Measurements from ENCODE around the gene UBE3B. TPM values are rescaled to one million over a fixed set of nuclear protein-coding genes. Genes with fewer than 3 reads are reported as not detected.
"Not testable (repeated sequence)": the region's sequence is repeated elsewhere in the genome, so short reads cannot be mapped to it uniquely, and the experiment has no call there.

The UBE3B gene
- total RNA-seq, 2 experiments from 2014 or later: 35.2 to 37.5 TPM

- DNase-seq: no peak
- ChIA-PET CTCF (interaction anchor here (1.1 to 1.3 kb wide), 2 partner anchors 10 to 39 kb away, joined by 3 to 5 read pairs; partner anchors contain the start of gene KCTD10), POLR2A (interaction anchor here (1.7 kb wide), 1 partner anchor 10 kb away, joined by 7 read pairs; the partner anchor contains the start of genes KCTD10 and UBE3B)
- H3K27ac Mint-ChIP-seq: no peak overlapping the region
- peaks cover 43% of the 10 kb centered on the region for H3K4me1 Mint-ChIP-seq
- H3K4me3 Mint-ChIP-seq: no peak overlapping the region
- no peaks in the 10 kb centered on the region for H3K27me3 Mint-ChIP-seq
- no peaks in the 10 kb centered on the region for H3K9me3 Mint-ChIP-seq
- H3K36me3 Mint-ChIP-seq (ENCODE audit: low read depth): peaks cover 24% of the 10 kb centered on the region
Observed at GRCh38 chr12:109466821-109467220, 10.6 kb upstream of the UBE3B start.

DNA sequence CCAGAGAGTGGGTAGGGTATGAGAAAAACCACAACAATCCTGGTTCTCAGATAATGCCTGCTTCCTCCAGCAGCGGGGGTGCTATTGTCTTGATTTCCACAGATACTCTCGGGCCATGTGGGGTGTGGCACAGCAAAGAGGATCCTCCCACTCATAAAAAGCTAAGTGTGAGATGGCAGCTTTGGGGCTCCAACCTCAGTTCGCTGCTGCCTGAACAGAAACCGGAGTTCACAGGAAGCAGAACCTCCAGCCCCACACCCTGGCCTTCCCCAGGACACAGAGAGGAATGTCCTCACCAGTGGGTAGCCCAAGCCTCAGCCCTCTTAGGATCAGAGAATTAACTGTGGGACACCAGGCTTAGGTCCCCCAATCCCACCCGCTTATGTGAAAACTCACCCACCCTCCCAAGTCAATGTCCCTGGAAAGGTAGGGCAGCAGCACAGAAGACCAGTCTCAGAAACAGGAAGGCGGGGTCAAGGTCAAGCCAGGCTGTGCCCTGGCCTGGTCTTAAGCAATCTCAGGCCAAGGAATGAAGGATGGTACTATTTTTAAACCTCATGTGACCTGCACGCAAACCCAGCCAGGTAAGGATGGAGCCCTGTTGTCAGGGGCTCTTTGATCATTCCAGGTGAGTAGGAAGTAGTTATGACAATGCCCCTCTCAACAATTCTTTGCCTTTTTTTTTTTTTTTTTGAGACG lies 9.3 kb upstream of the UBE3B start:
- CTCF ChIA-PET: interaction anchor here (1.3 kb wide), 1 partner anchor 40 kb away, joined by 5 read pairs; no protein-coding TSS in a partner anchor

DNA sequence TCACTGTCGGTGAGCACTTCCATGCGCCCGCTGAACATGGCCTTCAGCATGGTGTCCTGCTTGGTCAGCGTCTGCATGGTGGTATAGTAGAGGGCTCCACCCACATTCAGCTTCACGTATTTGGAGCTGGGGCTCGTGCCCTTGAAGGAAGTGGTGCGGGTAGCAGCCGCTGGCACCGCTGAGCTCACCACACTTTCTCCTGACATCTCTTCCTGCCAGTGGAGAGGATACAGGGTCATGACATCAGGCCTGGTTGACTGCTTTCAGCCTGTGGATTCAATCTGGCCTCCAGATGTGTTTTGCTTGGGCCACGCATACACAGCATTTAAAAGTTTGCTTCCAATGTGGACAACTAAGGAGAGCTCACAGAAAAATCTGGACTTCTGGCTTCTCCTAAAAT lies 7.9 kb upstream of the UBE3B start:
- Mint-ChIP-seq H3K27ac (no peak overlapping the region), H3K4me1 (peaks cover 22% of the 10 kb centered on the region), H3K36me3 (ENCODE audit: low read depth) (peaks cover 24% of the 10 kb centered on the region), H3K4me3 (no peak overlapping the region), H3K27me3 (no peaks in the 10 kb centered on the region), H3K9me3 (no peaks in the 10 kb centered on the region)
- CTCF ChIA-PET: interaction anchor here (0.9 to 1.2 kb wide), 2 partner anchors 41 to 376 kb away, joined by 3 read pairs; no protein-coding TSS in a partner anchor
- POLR2A ChIA-PET: interaction anchor here (1.4 to 1.6 kb wide), 2 partner anchors 8 to 13 kb away, joined by 3 to 7 read pairs; partner anchors contain the start of genes KCTD10 and UBE3B
- peak; percentile 20 for DNase-seq

More for the DNA sequence above, 9.3 kb upstream of the UBE3B start:
- POLR2A ChIA-PET: interaction anchor here (1.4 to 1.7 kb wide), 2 partner anchors 9 kb away, joined by 7 read pairs; partner anchors contain the start of genes KCTD10 and UBE3B
- peaks cover 32% of the 10 kb centered on the region for H3K4me1 Mint-ChIP-seq
- H3K27ac Mint-ChIP-seq: no peak overlapping the region
- no peak overlapping the region for H3K4me3 Mint-ChIP-seq
- no peaks in the 10 kb centered on the region for H3K9me3 Mint-ChIP-seq
- H3K27me3 Mint-ChIP-seq: no peaks in the 10 kb centered on the region
- no peak for DNase-seq
- H3K36me3 Mint-ChIP-seq (ENCODE audit: low read depth): peaks cover 24% of the 10 kb centered on the region

GRCh38 chr12:109473006-109473405 lies 4.4 kb upstream of the UBE3B start:
- DNase-seq: no peak
- Mint-ChIP-seq H3K27me3 (no peaks in the 10 kb centered on the region), H3K36me3 (ENCODE audit: low read depth) (peaks cover 18% of the 10 kb centered on the region), H3K4me1 (peaks cover 47% of the 10 kb centered on the region), H3K27ac (no peak overlapping the region), H3K9me3 (no peaks in the 10 kb centered on the region), H3K4me3 (no peak overlapping the region)
- ChIA-PET POLR2A (no interaction called here), CTCF (interaction anchor here (1.0 to 2.5 kb wide), 3 partner anchors 10 to 45 kb away, joined by 4 to 10 read pairs (median 5); no protein-coding TSS in a partner anchor)

GRCh38 chr12:109473526-109474270 lies 3.7 kb upstream of the UBE3B start:
- H3K9me3 Mint-ChIP-seq, H3K4me3 Mint-ChIP-seq, H3K27ac Mint-ChIP-seq, H3K27me3 Mint-ChIP-seq, DNase-seq, POLR2A ChIA-PET: not testable (repeated sequence)
- peaks cover 49% of the 10 kb centered on the region for H3K4me1 Mint-ChIP-seq
- peaks cover 14% of the 10 kb centered on the region for H3K36me3 Mint-ChIP-seq (ENCODE audit: low read depth)
- CTCF ChIA-PET: interaction anchor here (0.6 to 2.5 kb wide), 4 partner anchors 10 to 373 kb away, joined by 3 to 10 read pairs (median 4); no protein-coding TSS in a partner anchor

GRCh38 chr12:109475121-109475520 lies 2.3 kb upstream of the UBE3B start:
- peaks cover 50% of the 10 kb centered on the region for H3K4me1 Mint-ChIP-seq
- H3K9me3 Mint-ChIP-seq: no peaks in the 10 kb centered on the region
- ChIA-PET POLR2A (no interaction called here), CTCF (interaction anchor here (2.5 to 2.7 kb wide), 2 partner anchors 42 kb away, joined by 10 to 13 read pairs; no protein-coding TSS in a partner anchor)
- DNase-seq: no peak
- no peak overlapping the region for H3K4me3 Mint-ChIP-seq
- peaks cover 10% of the 10 kb centered on the region for H3K36me3 Mint-ChIP-seq (ENCODE audit: low read depth)
- H3K27ac Mint-ChIP-seq: no peak overlapping the region
- H3K27me3 Mint-ChIP-seq: no peaks in the 10 kb centered on the region

GRCh38 chr12:109475993-109476806 lies 1.2 kb upstream of the UBE3B start:
- ChIA-PET CTCF (interaction anchor here (0.7 to 2.7 kb wide), 4 partner anchors 9 to 82 kb away, joined by 3 to 13 read pairs (median 4); no protein-coding TSS in a partner anchor), POLR2A (interaction anchor here (1.0 to 2.7 kb wide), 6 partner anchors 9 to 98 kb away, joined by 5 to 12 read pairs (median 6); partner anchors contain the start of genes MMAB and MVK)
- H3K36me3 Mint-ChIP-seq (ENCODE audit: low read depth): peaks cover 4% of the 10 kb centered on the region
- peak; percentile 19 for DNase-seq
- H3K4me1 Mint-ChIP-seq: peaks cover 42% of the 10 kb centered on the region
- H3K27me3 Mint-ChIP-seq: no peaks in the 10 kb centered on the region
- H3K9me3 Mint-ChIP-seq: no peaks in the 10 kb centered on the region
- H3K4me3 Mint-ChIP-seq: peak overlapping the region; percentile 99
- peak overlapping the region; percentile 96 for H3K27ac Mint-ChIP-seq

DNA sequence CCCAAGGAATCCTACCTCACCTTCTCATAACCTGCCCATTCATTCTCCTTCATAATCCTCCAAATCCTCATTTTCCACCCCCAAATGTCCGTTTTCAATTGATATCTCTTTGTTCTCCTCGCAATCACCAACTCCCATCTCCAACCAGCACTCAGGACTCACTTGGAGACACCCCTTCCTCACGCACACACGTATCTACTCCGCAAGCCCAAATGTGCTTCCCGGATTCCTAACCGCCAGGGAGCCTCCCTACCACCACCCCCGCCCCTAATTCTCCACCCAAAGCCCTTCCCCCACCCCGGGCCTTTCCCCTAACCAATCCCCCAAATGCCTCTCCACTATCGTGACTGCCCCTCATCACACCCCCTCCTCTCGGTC lies 638 bp upstream of the UBE3B start:
- peaks cover 4% of the 10 kb centered on the region for H3K36me3 Mint-ChIP-seq (ENCODE audit: low read depth)

DNA sequence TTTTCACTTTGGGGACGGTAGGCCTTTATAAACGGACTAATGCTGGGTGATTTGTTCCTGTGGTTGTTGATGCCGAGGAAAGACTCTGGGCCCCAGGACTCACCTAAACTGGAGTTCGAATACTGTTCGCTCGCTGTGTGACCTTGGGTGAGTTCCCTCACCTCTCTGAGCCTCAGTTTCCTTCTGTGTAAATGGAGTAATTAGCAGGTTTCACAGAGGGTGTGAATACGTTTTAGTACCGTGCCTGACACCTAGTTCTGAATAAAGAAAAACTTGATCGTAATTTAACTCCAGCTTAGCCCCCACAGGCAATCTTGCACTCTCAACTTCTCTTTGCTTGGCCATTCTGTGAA lies 505 bp downstream of the UBE3B start:
- CTCF ChIA-PET: interaction anchor here (1.2 to 1.7 kb wide), 3 partner anchors 48 to 236 kb away, joined by 3 to 9 read pairs (median 7); partner anchors contain the start of gene FAM222A

More for the DNA sequence above, 638 bp upstream of the UBE3B start:
- H3K4me1 Mint-ChIP-seq: peaks cover 42% of the 10 kb centered on the region
- H3K27me3 Mint-ChIP-seq: no peaks in the 10 kb centered on the region
- ChIA-PET CTCF (interaction anchor here (0.7 to 2.7 kb wide), 7 partner anchors 10 to 237 kb away, joined by 3 to 13 read pairs (median 3); partner anchors contain the start of genes FAM222A and MVK), POLR2A (interaction anchor here (0.8 to 2.7 kb wide), 10 partner anchors 8 to 97 kb away, joined by 3 to 12 read pairs (median 6); partner anchors contain the start of genes MMAB and MVK)
- H3K4me3 Mint-ChIP-seq: peak overlapping the region; percentile 99
- no peaks in the 10 kb centered on the region for H3K9me3 Mint-ChIP-seq
- DNase-seq: no peak
- peak overlapping the region; percentile 96 for H3K27ac Mint-ChIP-seq

GRCh38 chr12:109479761-109480160 lies 2.3 kb downstream of the UBE3B start:
- Mint-ChIP-seq H3K27me3 (no peaks in the 10 kb centered on the region), H3K4me1 (peaks cover 38% of the 10 kb centered on the region), H3K36me3 (ENCODE audit: low read depth) (peaks cover 14% of the 10 kb centered on the region), H3K4me3 (no peak overlapping the region), H3K9me3 (no peaks in the 10 kb centered on the region), H3K27ac (no peak overlapping the region)
- DNase-seq: no peak
- ChIA-PET CTCF (no interaction called here), POLR2A (no interaction called here)

More for the DNA sequence above, 505 bp downstream of the UBE3B start:
- no peaks in the 10 kb centered on the region for H3K27me3 Mint-ChIP-seq
- POLR2A ChIA-PET: interaction anchor here (0.9 to 2.7 kb wide), 4 partner anchors 11 to 96 kb away, joined by 5 to 12 read pairs (median 7); partner anchors contain the start of genes MMAB and MVK
- peak overlapping the region; percentile 96 for H3K27ac Mint-ChIP-seq
- peaks cover 42% of the 10 kb centered on the region for H3K4me1 Mint-ChIP-seq
- peaks cover 4% of the 10 kb centered on the region for H3K36me3 Mint-ChIP-seq (ENCODE audit: low read depth)
- peak overlapping the region; percentile 99 for H3K4me3 Mint-ChIP-seq
- no peak for DNase-seq
- H3K9me3 Mint-ChIP-seq: no peaks in the 10 kb centered on the region

DNA sequence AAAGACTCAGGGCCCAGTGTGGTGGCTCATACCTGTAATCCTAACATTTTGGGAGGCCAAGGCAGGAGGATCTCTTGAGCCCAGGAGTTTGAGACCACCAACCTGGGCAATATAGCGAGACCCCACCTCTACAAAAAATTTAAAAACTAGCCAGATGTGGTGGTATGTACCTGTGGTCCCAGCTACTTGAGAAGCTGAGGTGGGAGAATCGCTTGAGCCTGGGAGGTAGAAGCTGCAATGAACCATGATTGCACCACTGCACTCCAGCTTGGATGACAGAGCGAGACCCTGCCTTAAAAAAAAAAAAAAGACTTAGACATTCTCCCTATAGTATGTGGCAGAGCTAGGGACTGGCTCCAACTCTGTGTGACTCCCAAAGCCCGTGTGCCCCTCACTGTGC lies 2.9 kb downstream of the UBE3B start:
- Mint-ChIP-seq H3K27ac (no peak overlapping the region), H3K9me3 (no peaks in the 10 kb centered on the region), H3K27me3 (no peaks in the 10 kb centered on the region), H3K4me3 (no peak overlapping the region), H3K36me3 (ENCODE audit: low read depth) (peaks cover 20% of the 10 kb centered on the region), H3K4me1 (peaks cover 35% of the 10 kb centered on the region)
- ChIA-PET CTCF (interaction anchor here (1.4 kb wide), 1 partner anchor 47 kb away, joined by 4 read pairs; no protein-coding TSS in a partner anchor), POLR2A (no interaction called here)
- DNase-seq: no peak

- peaks cover 20% of the 10 kb centered on the region for H3K4me1 Mint-ChIP-seq
- H3K36me3 Mint-ChIP-seq (ENCODE audit: low read depth): peaks cover 28% of the 10 kb centered on the region
- no peaks in the 10 kb centered on the region for H3K27me3 Mint-ChIP-seq
- DNase-seq: no peak
- CTCF ChIA-PET: interaction anchor here (1.4 kb wide), 1 partner anchor 49 kb away, joined by 4 read pairs; no protein-coding TSS in a partner anchor
- H3K9me3 Mint-ChIP-seq: no peaks in the 10 kb centered on the region
- POLR2A ChIA-PET: no interaction called here
- no peak overlapping the region for H3K27ac Mint-ChIP-seq
- no peak overlapping the region for H3K4me3 Mint-ChIP-seq
Observed at GRCh38 chr12:109481863-109482262, 4.4 kb downstream of the UBE3B start.

Measured in activated CD4-positive, alpha-beta memory T cell treated with anti-CD3 and anti-CD28 coated beads, Interleukin-2, amount 10 ng/mL, durations not matched to agents 7 days and 5 days (primary cell).